HG02852 (cell line): Measurements from ENCODE around the gene NPBWR2.
A peak's percentile ranks its signal among the peaks of the same experiment; 100 is the strongest.

Experiments used
- ATAC-seq: cut with Tn5 transposase; IDR thresholded peaks from one replicate; pipeline ENCODE4 v1.9.1; 2021; ENCODE audit warnings: mild to moderate bottlenecking, moderate library complexity; ENCODE audit not compliant: unreplicated experiment

Gene NPBWR2

DNA sequence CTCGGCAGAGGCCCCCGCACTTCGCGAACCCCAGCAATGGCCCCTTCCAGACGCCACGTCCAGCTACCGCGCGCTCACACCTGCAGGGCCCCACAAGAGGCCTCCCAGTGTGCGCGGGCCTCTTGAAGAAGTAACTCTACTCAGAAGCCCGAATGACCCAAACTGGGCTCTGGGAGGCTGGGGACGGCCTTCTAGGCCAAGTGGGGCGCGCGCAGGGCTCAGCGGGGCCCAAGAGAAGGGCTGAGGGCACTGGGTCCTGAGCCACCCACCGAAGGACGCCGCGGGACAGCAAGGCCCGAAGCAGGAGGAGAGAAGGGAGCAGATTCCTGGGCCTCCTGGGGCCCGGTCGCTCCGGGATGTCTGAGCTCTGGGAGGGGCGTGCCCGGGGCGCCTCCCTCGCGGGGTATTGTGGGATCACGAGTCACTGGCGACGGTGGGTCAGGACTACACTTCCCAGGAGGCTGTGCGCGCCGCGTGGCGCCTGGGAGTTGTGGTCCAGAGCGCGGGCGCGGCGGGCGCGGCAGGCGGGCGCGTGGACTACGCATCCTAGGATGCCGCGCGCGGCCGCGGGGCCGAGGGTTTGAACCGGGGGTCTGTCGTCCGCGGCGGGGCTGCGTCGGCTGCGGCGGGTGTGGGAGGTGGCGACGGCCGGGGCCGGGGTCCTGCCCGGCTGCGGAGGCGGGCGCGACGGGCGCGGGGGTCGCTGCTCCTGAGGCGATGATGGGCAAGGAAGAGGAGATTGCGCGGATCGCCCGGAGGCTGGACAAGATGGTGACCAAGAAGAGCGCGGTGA, 44.6 kb downstream of the NPBWR2 start, which contains the start of gene TCEA2:
Gene TCEA2, plus strand, starts transcription at position 603 of the 793 bp plus-strand sequence. Its CDS starts 115 bp downstream, at position 718.
- peak; percentile 89 for ATAC-seq

DNA sequence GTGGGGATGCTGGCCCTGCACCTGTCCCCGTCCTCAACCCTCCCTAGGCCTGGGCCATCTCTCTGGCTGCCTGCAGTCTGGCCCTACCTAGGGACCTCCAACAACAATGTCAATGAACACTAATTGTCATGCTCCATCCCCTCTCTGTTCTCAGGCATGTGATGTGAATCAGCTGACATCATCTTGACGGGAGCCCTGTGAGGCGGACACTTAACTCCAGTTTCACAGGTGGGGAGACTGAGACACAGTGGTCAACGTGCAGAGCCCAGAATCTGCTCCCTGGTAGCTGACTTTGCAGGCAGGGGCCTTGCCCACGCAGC, 45.1 kb downstream of the NPBWR2 start:
- ATAC-seq: no peak

DNA sequence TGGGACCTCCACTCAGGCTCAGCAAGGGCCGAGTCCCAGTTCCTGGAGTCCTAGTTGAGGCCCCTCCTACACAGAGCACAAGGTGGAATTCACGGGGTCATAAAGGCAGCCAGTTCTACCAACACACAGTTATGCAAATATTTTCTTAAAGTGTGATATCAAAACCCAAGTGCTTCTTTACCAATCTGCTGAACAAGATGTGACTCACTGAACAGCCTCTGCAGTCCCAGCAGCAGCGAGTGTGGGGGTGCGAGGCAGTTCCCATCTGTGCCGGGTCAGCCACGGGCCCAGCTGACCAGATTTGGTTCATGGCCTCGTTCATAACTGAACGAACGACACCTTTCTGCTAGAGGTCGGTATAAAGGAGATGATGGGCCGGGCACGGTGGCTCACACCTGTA, 48.8 kb downstream of the NPBWR2 start:
- ATAC-seq: no peak

DNA sequence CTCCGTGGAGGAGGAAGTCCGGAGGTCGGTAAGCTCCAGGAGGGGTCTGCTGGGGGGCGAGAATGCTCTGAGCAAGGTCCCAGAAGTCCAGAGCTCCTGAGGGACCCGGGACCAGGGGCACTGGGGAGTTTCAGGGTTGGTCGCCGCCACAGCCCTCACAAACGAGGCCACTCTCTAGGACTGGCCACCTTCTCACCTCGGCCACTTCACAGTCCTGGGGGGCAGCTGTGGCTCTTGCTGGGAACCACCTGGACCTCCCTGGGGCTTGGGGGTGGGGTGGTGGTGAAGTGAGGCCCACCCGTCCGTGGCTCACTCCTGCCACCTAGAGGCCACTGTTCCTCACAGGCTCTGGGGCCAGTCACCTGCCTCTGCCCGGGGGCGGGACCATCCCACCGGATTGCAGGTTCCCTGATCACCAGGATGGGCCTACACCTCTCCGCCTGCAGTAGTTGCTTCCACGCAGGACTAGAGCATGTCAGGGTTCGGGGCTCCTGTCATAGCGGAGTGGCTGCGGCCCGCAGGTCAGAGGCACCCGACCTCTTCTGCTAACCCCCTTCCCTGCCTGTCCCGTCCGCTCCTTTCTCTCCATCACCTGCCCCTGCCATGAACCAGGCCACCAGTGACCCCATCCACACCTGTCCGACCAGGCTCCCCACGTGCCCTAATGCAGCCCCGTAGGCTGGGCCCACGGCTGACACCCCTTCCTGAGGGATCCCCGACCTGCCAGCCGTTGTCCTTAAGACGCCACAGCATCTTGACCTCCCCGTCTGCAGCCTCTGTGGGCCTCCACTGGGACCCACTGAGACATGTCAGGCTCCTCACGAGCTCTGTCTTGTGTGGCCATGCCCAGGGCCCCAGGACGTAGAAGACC, 49.5 kb downstream of the NPBWR2 start:
- no peak for ATAC-seq

DNA sequence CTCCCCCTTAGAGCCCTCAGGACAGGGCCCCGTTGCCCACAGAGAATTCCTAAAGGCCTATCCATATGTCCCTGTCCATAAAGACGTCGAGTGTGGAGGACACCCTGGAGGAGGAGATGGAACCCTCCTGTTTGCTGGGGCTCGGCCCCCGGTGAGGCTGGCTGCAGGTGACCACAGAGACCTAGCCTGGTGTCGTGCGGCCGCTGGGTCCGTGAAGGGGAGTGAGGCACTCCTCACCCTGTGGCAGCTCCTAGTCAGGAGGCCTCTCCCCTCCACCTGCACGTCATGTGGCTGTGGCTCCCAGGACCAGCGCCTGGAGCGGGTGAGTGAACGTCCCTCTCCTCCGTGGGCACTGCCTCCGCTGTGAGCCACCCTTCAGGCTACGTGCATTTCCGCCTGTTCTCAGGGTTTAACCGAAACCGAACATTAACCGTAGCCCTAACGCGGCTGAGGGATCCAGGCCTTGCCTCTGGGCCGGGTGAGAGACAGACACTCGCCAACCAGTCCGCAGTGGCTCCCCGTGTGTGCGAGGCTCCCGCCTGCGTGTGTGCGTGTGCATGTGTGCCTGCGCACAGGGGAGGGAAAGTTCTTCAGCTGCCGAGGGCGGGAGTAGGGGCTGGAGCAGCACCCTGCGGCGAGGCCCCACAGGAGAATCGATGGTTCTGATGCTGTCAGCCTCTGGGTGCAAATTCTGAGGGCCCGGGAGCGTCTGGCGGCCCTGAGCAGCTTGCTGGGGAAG, 50.3 kb downstream of the NPBWR2 start:
- ATAC-seq: no peak

DNA sequence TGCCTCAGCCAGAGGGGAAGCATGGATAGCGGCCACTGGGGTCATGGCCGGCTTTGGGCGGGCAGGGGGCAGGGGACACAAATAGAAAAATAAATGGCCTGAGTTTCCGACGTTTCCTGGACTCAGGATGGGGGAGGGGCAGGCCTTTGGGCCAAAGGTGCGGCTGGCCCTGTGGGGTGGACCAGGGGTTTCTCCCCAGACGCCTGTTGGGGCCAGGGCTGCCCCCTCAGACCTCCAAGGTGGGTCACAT, 50.8 kb downstream of the NPBWR2 start:
- no peak for ATAC-seq

DNA sequence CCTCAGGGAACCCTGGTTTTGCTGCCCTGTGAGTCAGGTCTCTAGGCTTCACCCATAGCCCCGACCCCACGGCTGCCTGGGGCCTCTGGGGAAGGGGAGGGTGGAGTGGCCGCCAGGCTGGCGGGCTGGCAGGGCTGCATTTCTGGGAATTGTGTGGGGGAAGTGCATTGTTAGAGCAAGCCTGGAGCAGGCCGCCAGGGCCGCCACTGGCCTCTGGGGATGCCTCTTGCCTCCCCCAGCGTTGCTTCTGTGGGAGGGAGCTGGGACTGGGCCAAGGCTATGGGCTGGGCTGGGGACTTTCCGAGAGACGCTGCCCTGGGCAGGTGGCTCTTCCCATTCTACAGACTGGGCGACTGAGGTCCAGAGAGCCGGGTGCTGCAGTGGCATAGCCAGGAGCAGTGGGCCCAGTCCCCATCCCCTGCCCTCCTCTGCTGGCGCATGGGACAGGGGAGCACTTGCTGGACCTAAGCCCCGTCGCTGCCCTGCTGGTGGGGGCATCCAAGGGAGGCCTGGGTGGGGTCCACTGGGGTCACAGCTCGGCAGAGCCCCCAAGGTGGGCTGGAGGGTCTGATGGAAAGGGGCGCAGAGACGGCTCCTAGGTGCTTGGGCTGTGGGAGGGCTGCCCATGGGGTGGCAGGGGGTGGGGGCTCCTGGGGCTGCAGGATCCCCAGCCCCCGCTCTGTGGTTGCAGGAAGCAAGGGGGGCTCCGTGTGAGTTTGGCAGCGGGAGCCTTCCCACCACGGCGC, 51.3 kb downstream of the NPBWR2 start:
- no peak for ATAC-seq

DNA sequence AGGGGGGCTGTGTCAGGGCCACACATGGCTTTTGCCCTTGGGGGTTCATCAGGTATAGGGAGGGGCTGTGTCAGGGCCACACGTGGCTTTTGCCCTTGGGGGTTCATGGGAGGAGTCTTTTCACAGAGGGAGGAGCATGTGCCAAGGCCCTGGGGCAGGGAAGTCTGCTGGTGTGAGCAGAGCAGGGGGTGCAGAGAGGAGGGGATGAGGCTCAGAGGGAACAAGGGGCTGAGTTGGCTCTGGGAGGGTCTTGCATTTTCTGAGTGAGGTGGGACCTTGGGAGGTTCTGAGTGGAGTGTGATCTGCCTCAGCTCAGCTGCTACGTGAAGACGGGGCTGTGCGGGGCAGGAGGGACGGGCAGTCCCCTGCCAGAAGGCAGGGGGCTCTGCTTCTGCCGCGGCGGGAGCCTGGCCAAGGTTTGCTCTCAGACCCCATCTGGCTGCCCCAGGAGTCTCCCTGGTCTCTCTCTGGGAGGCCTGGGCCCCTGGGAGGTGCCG, 51.9 kb downstream of the NPBWR2 start:
- no peak for ATAC-seq

DNA sequence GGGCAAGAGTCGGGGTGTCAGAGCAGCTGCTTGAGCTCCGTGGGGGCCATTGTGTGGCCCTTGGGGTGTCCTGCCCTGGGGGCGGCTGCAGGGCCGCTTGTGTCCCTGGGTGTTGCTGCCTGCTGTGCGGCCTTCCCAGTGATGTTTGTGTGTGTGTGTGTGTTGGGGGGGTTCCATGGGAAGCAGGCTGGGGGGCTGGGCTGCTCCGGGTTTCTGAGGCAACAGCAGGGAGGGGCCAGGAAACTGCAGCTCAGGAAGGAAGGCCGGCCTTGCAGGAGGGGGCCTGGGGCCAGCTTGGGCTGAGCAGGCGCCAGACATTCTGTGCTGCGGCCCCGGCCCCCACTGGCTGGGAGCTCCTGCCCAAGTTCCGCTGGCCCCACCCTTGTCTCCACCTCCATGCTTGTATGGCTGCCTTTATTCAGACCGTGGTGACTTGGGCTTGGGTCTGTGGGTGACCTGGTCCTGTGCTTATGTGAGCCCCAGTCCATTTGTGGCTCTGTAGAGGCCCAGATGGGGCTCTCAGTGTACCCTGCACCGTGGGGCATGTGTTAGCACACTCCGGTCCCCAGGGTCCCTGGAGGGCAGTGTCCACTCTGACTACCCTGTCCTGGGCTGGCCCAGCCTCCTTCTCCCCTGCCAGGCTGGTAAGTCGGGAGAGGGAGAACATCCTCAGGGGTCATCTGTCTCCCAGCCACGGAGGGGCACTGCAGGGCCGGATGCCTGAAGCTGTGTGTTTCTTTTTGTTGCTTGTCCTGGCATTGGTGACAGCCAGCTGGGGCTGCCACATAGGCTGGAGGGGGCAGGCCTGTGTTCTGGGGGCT, 53.3 kb downstream of the NPBWR2 start:
- ATAC-seq: no peak
